GM23338 (cell line): Measurements from ENCODE around the gene ADGRL3. TPM values are rescaled to one million over a fixed set of nuclear protein-coding genes. Genes with fewer than 3 reads are reported as not detected.
A peak's percentile ranks its signal among the peaks of the same experiment; 100 is the strongest.

ENCODE experiments used
- ATAC-seq: fragments of 200-7000 bp; cut with Tn5 transposase; 3 replicates; pipeline ENCODE4 v1.9.1; 2020
- DNase-seq: peaks from one replicate; pipeline ENCODE4 v3.0.0-alpha.2; 2015; ENCODE audit warnings: low spot score
- H2AFZ ChIP-seq: fragments of 200-600 bp; sonication (generic); 2 replicates; pipeline ENCODE4 v1.8.0; 2016; ENCODE audit warnings: antibody characterized with exemption, mild to moderate bottlenecking, moderate library complexity
- H3F3A ChIP-seq: fragments of 200-600 bp; sonication (generic); replicated peaks from 2 replicates; pipeline ENCODE4 v1.8.0; 2017; ENCODE audit warnings: antibody characterized with exemption, mixed run types, low read depth
- H3K27ac ChIP-seq: fragments of 200-600 bp; sonication (generic); 2 replicates; pipeline ENCODE4 v1.6.1; 2016; ENCODE audit warnings: low read depth
- H3K27me3 ChIP-seq: fragments of 200-600 bp; sonication (generic); 2 replicates; pipeline ENCODE4 v1.8.0; 2016; ENCODE audit warnings: mild to moderate bottlenecking, mixed run types, moderate library complexity; ENCODE audit not compliant: insufficient read depth
- H3K36me3 ChIP-seq: fragments of 200-600 bp; sonication (generic); 2 replicates; pipeline ENCODE4 v1.8.0; 2016; ENCODE audit warnings: mild to moderate bottlenecking; ENCODE audit not compliant: insufficient read depth
- H3K4me1 ChIP-seq: fragments of 200-600 bp; sonication (generic); 2 replicates; pipeline ENCODE4 v1.8.0; 2016; ENCODE audit warnings: mild to moderate bottlenecking, moderate library complexity; ENCODE audit not compliant: insufficient read depth
- H3K4me2 ChIP-seq: fragments of 200-600 bp; sonication (generic); 2 replicates; pipeline ENCODE4 v1.7.1; 2017; ENCODE audit warnings: mixed run types
- H3K4me3 ChIP-seq: fragments of 200-600 bp; sonication (generic); 2 replicates; pipeline ENCODE4 v1.6.1; 2016; ENCODE audit warnings: mixed run types
- H3K79me2 ChIP-seq: fragments of 200-600 bp; sonication (generic); replicated peaks from 2 replicates; pipeline ENCODE4 v1.8.0; 2017; ENCODE audit warnings: mild to moderate bottlenecking; ENCODE audit not compliant: insufficient read depth
- H3K9me2 ChIP-seq: fragments of 200-600 bp; sonication (generic); 2 replicates; pipeline ENCODE4 v1.8.0; 2017; ENCODE audit not compliant: insufficient read depth
- H4K20me1 ChIP-seq: fragments of 200-600 bp; sonication (generic); replicated peaks from 2 replicates; pipeline ENCODE4 v1.8.0; 2017; ENCODE audit warnings: mild to moderate bottlenecking; ENCODE audit not compliant: insufficient read depth
- H3K27ac Mint-ChIP-seq: 2 replicates; pipeline ENCODE4 v1.8.0; 2020; ENCODE audit warnings: inconsistent platforms, mild to moderate bottlenecking, moderate library complexity, mixed read lengths
- H3K27me3 Mint-ChIP-seq: 3 replicates; pipeline ENCODE4 v1.8.0; 2022; ENCODE audit warnings: low read depth, mild to moderate bottlenecking, moderate library complexity, mixed read lengths, inconsistent platforms; ENCODE audit not compliant: insufficient read depth, poor library complexity
- H3K36me3 Mint-ChIP-seq: 3 replicates; pipeline ENCODE4 v1.8.0; 2021; ENCODE audit warnings: low read depth, mild to moderate bottlenecking, inconsistent platforms, moderate library complexity, mixed read lengths
- H3K4me1 Mint-ChIP-seq: 3 replicates; pipeline ENCODE4 v1.8.0; 2020; ENCODE audit warnings: mild to moderate bottlenecking, inconsistent platforms, mixed read lengths
- H3K4me3 Mint-ChIP-seq: 3 replicates; pipeline ENCODE4 v1.8.0; 2021; ENCODE audit warnings: moderate library complexity, mild to moderate bottlenecking, inconsistent platforms, mixed read lengths
- H3K9me3 Mint-ChIP-seq: 3 replicates; pipeline ENCODE4 v1.8.0; 2020; ENCODE audit warnings: moderate library complexity, mild to moderate bottlenecking, inconsistent platforms, mixed read lengths
- CREB1 ChIP-seq: fragments of 250-450 bp; sonication (Bioruptor Pico); IDR thresholded peaks from 2 replicates; pipeline ENCODE4 v1.5.0; 2020; ENCODE audit warnings: low read depth, mild to moderate bottlenecking, moderate library complexity
- CTCF ChIP-seq, 2 experiments: fragments of 200-600 bp in 1 of 2; sonication (generic) in 1 of 2; conservative IDR thresholded peaks; 2 replicates each; pipeline versions ENCODE4 v1.5.1 to v1.6.1; 2016 to 2017; ENCODE audit warnings: antibody characterized with exemption in 2 of 2, low read depth in 2 of 2, mild to moderate bottlenecking in 2 of 2, moderate library complexity in 1 of 2
- ETS1 ChIP-seq: IDR thresholded peaks from 2 replicates; pipeline ENCODE4 v1.6.1; 2016; ENCODE audit warnings: antibody characterized with exemption
- EZH2 ChIP-seq: fragments of 200-600 bp; sonication (generic); IDR thresholded peaks from one replicate; pipeline ENCODE4 v1.8.0; 2017; ENCODE audit warnings: antibody characterized with exemption, mild to moderate bottlenecking, low read depth; ENCODE audit not compliant: unreplicated experiment
- EZH2phosphoT487 ChIP-seq: fragments of 200-600 bp; sonication (generic); IDR thresholded peaks from one replicate; pipeline ENCODE4 v1.8.1; 2018; ENCODE audit warnings: antibody characterized with exemption; ENCODE audit not compliant: unreplicated experiment
- JUNB ChIP-seq: IDR thresholded peaks from one replicate; pipeline ENCODE4 v1.6.1; 2016; ENCODE audit warnings: antibody characterized with exemption; ENCODE audit not compliant: unreplicated experiment
- NANOG ChIP-seq: IDR thresholded peaks from 2 replicates; pipeline ENCODE4 v1.6.1; 2016; ENCODE audit warnings: antibody characterized with exemption, borderline replicate concordance
- POLR2AphosphoS5 ChIP-seq: IDR thresholded peaks from 2 replicates; pipeline ENCODE4 v1.6.1; 2016; ENCODE audit warnings: antibody characterized with exemption, low read depth
- REST ChIP-seq: IDR thresholded peaks from one replicate; pipeline ENCODE4 v1.6.1; 2018; ENCODE audit warnings: antibody characterized with exemption; ENCODE audit not compliant: unreplicated experiment
- STAT1 ChIP-seq: IDR thresholded peaks from one replicate; pipeline ENCODE4 v1.6.1; 2016; ENCODE audit warnings: antibody characterized with exemption; ENCODE audit not compliant: unreplicated experiment
- ZNF114 ChIP-seq: fragments of 250-450 bp; sonication (Bioruptor Pico); IDR thresholded peaks from 2 replicates; pipeline ENCODE4 v1.5.0; 2020; ENCODE audit warnings: mild to moderate bottlenecking, moderate library complexity
- ZNF331 ChIP-seq: fragments of 250-450 bp; sonication (Bioruptor Pico); IDR thresholded peaks from 2 replicates; pipeline ENCODE4 v1.5.0; 2020; ENCODE audit warnings: low read depth, mild to moderate bottlenecking, moderate library complexity
- ZNF462 ChIP-seq: fragments of 250-450 bp; sonication (Bioruptor Pico); IDR thresholded peaks from 2 replicates; pipeline ENCODE4 v1.5.0; 2020; ENCODE audit warnings: mild to moderate bottlenecking, moderate library complexity
- polyA plus RNA-seq: library from polyadenylated mRNA; unstranded; fragments of >200 nt; fragmentation: Nextera tagmentation; extraction: Ambion mirVana; gene quantifications from 2 replicates; pipeline ENCODE4 v1.2.1, GENCODE V29; 2016
- total RNA-seq: library from RNA; depleted of rRNA; stranded (reverse); fragments of >200 nt; shearing (Covaris generic); gene quantifications from 2 replicates; pipeline ENCODE4 v1.2.3, GENCODE V29; 2014

The ADGRL3 gene
- total and polyA plus RNA-seq, 2 experiments from 2014 or later = 9.7 to 16.5 TPM

- H3K4me3 ChIP-seq = no peak overlapping the region
- TF ChIP-seq STAT1 = no peak
- no peak for TF ChIP-seq JUNB
- TF ChIP-seq CREB1 = no peak
- TF ChIP-seq CTCF (conservative IDR thresholded peaks at IDR 0.05; ENCODE audit: low read depth in 2 of 2) = no peak
- no peak for TF ChIP-seq ZNF462
- no peak for TF ChIP-seq NANOG
- no peak for TF ChIP-seq ZNF331 (CRISPR knock-in tag)
- no peak for TF ChIP-seq POLR2AphosphoS5
- no peak for TF ChIP-seq EZH2phosphoT487
- no peak for TF ChIP-seq ETS1
- TF ChIP-seq REST = no peak
- no peak for TF ChIP-seq ZNF114 (CRISPR knock-in tag)
- TF ChIP-seq EZH2 = no peak
- no peaks in the 10 kb centered on the region for H3K79me2 ChIP-seq
- no peak overlapping the region for H3K27ac ChIP-seq
- no peaks in the 10 kb centered on the region for H4K20me1 ChIP-seq
- Mint-ChIP-seq H3K4me3 (no peak overlapping the region), H3K9me3 (no peaks in the 10 kb centered on the region; the same call in 2 of the 3 replicates), H3K4me1 (peaks cover 25% of the 10 kb centered on the region; the same call in 2 of the 3 replicates), H3K27me3 (no peaks in the 10 kb centered on the region), H3K36me3 (no peaks in the 10 kb centered on the region), H3K27ac (peak overlapping the region; percentile 24; the same call in 1 of the 2 replicates)
- DNase-seq (no peak), ATAC-seq (no peak)
- no peak overlapping the region for H3K4me2 ChIP-seq
- no peaks in the 10 kb centered on the region for H3K9me2 ChIP-seq
- H2AFZ ChIP-seq = no peak overlapping the region
- H3F3A ChIP-seq = no peaks in the 10 kb centered on the region
- H3K36me3 ChIP-seq = no peaks in the 10 kb centered on the region
- no peaks in the 10 kb centered on the region; the same call in 1 of the 2 replicates for H3K4me1 ChIP-seq
- H3K27me3 ChIP-seq = no peaks in the 10 kb centered on the region
Observed at GRCh38 chr4:61437923-61438322, 237.8 kb downstream of the ADGRL3 start.
